ENCODE measurements around the gene WDCP.

DNA sequence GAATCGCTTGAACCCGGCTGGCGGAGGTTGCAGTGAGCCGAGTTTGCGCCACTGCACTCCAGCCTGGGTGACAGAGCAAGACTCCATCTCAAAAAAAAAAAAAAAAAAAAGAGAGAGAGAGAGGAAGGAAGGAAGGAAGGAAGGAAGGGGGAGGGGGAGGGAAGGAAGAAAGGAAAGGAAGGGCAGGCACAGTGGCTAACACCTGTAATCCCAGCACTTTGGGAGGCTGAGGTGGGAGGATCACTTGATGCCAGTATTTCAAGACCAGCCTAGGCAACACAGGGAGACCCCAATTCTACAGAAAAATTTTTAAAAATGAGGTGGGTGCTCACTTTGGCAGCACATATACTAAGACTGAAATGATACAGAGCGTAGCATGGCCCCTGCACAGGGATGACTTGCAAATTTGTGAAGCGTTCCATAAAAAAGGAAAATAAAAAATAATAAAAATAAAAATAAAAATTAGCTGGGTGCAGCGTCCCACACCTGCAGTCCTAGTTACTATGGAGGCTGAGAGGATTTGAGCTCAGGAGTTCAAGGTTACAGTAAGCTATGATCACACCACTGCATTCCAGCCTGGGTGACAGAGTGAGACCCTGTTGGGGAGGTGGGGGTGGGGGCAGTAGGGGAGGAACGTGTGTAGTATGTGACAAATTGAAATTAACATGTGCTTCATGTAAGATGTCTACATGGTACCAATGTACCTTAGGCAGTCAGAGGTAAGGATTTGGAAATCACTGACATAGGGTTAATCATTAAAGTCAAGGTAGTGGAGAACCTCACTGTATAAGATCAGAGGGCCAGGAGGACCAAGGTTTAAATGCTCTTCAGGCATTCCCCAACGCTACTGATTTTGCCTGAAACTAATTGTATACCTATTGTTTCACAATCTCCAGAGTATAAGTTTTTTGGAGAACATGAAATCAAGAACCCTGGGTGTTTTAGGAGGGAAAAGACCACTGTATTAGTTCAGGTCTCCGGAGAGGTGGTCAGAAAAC is 1.4 kb downstream of the WDCP start:
- TF ChIP-seq POLR2AphosphoS5 (IDR thresholded peaks at IDR 0.05; ENCODE audit: low read depth, low read length) (no peak), SIN3A (IDR thresholded peaks at IDR 0.05; ENCODE audit: borderline replicate concordance, insufficient read depth, low read length) (no peak)

Data from PFSK-1 (cell line).